Aorta (tissue), 5 donors: ENCODE data around the gene LRRC63. TPM values are rescaled to one million over a fixed set of nuclear protein-coding genes. Genes with fewer than 3 reads are reported as not detected.

Experiments used
- ATAC-seq: fragments of 200-7000 bp; cut with Tn5 transposase; one replicate; pipeline ENCODE4 v1.9.1; 2022; ENCODE audit warnings: moderate library complexity; ENCODE audit not compliant: low FRiP score
- DNase-seq, 2 donors: peaks; one replicate each; pipeline ENCODE4 v3.0.0-alpha.2; 2020
- H3K27ac ChIP-seq, 2 donors: one replicate each; pipeline ENCODE4 v1.5.1; 2013; ENCODE audit warnings: low read length in 2 of 2, mild to moderate bottlenecking in 2 of 2, moderate library complexity in 2 of 2, control low read depth in 1 of 2, inconsistent platforms in 1 of 2, low read depth in 1 of 2
- H3K27me3 ChIP-seq, 2 donors: one replicate each; pipeline ENCODE4 v1.6.1; 2013; ENCODE audit warnings: control low read depth in 1 of 2, low read length in 1 of 2, mild to moderate bottlenecking in 1 of 2, moderate library complexity in 1 of 2; ENCODE audit not compliant: insufficient read depth in 2 of 2, control insufficient read depth in 1 of 2
- H3K36me3 ChIP-seq, 2 donors: one replicate each; pipeline ENCODE4 v1.6.1; 2013; ENCODE audit warnings: control low read depth in 1 of 2, low read length in 1 of 2, mild to moderate bottlenecking in 1 of 2; ENCODE audit not compliant: insufficient read depth in 2 of 2, control insufficient read depth in 1 of 2
- H3K4me1 ChIP-seq, 2 donors: one replicate each; pipeline ENCODE4 v1.6.1; 2013; ENCODE audit warnings: low read length in 2 of 2, control low read depth in 1 of 2, mild to moderate bottlenecking in 1 of 2, moderate library complexity in 1 of 2; ENCODE audit not compliant: insufficient read depth in 2 of 2, control insufficient read depth in 1 of 2
- H3K4me3 ChIP-seq, 2 donors: one replicate each; pipeline ENCODE4 v1.5.1; 2013; ENCODE audit warnings: low read length in 2 of 2, control low read depth in 1 of 2, mild to moderate bottlenecking in 1 of 2
- H3K9me3 ChIP-seq: one replicate; pipeline ENCODE4 v1.6.1; 2013; ENCODE audit warnings: mild to moderate bottlenecking, low read length; ENCODE audit not compliant: control insufficient read depth
- WGBS, 2 donors: extraction: QIAGEN DNeasy Blood & Tissue Kit; methylation state at CpG; one replicate each; pipeline ENCODE4 v1.1.7; 2013; 5-methylcytosine and 5-hydroxymethylcytosine counted together
- intact Hi-C, 2 donors: fragments of 100-400 bp; cut with DNase I; formaldehyde crosslinking; loops; one replicate each; pipeline versions ENCODE4 v1.14.2 to v1.15.0; 2022
- polyA plus RNA-seq, 2 donors: library from polyadenylated mRNA; stranded (reverse); fragments of 200-250 nt; gene quantifications; one replicate each; pipeline ENCODE4 v1.2.3, GENCODE V29; 2013
- total RNA-seq, 2 donors: library from RNA; stranded (reverse); fragmentation: NEBNext Ultra II Directional; extraction: Animal tissue kit (Norgen Biotek cat#: 25700); gene quantifications; one replicate each; pipeline ENCODE4 v1.2.1, GENCODE V29; 2021
- donor health status: healthy with polysubstance abuse.
- donor health status: Bipolar disorder and iron deficiency.
- donor health status: DM: no; HTN: no; CAD: no.
- donor health status: DM: no; HTN: no; CAD: no.
- donor health status: DM: yes; HTN: yes; CAD: no.

The LRRC63 gene
- total and polyA plus RNA-seq, 4 donors = 0.15 to 0.99 TPM; not detected in 2

- H3K4me3 ChIP-seq = no peak overlapping the region
- no peak overlapping the region for H3K27ac ChIP-seq
- H3K4me1 ChIP-seq = no peaks in the 10 kb centered on the region
- no peaks in the 10 kb centered on the region for H3K36me3 ChIP-seq
- DNase-seq (no peak), ATAC-seq (no peak)
- H3K9me3 ChIP-seq = no peaks in the 10 kb centered on the region
- 87 to 91% methylated on average over 2 of the region's 2 CpGs for WGBS, 2 donors
- peaks cover 0 to 2% of the 10 kb centered on the region in 2 donors for H3K27me3 ChIP-seq
- intact Hi-C loops = loop anchor here in 1 of 2 donors (10.0 kb wide), 1 partner anchor 155 kb away; no protein-coding TSS in a partner anchor
These were observed 42.0 kb upstream of the LRRC63 start for GRCh38 chr13:46169758-46170157.

DNA sequence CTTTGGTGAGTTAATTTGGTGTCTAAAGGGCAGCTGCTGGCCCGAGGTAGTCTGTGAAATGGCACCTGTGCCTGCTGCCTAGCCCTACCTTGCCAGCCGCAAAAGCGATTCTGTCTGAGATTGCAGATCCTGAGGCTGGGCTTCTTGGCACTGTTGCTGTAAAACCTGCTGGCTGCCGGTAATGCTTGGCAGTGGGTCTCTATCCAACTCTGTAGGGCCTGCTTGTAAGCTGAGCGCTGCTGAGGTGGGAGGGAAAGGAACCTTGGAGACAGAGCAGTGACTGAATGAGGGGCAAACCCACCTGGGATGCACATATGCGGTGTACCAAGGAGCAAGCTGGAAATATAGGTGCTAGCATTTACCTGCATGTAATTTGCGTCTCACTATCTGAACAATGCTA is 41.5 kb upstream of the LRRC63 start:
- Histone ChIP-seq H3K27ac (no peak overlapping the region), H3K4me1 (no peaks in the 10 kb centered on the region), H3K4me3 (no peak overlapping the region), H3K36me3 (no peaks in the 10 kb centered on the region), H3K9me3 (no peaks in the 10 kb centered on the region), H3K27me3 (peaks cover 0 to 2% of the 10 kb centered on the region in 2 donors)
- 62 to 65% methylated on average over 7 of the region's 7 CpGs for WGBS, 2 donors
- DNase-seq = no peak
- ATAC-seq = no peak
- intact Hi-C loops = no loop called here

DNA sequence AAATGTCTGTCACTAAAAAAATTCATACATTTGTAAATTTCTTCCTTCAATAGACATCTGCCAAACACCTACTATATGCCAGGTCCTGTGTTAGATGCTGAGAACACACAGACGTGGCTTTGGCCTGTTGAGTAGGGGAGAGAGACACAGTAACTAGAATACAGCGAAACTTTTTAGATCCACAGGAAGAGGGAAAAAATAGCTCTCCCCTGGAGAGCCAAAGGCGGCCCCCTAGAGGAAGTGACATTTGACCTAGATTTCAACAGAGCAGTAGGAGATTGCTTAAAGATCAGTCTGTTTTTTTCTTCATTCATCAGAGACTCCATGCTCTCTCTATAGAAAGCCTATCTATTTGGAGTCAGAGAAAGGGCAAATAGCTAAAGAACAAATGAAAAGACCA is 41.0 kb upstream of the LRRC63 start:
- Histone ChIP-seq H3K27me3 (peaks cover 0 to 2% of the 10 kb centered on the region in 2 donors), H3K4me3 (no peak overlapping the region), H3K27ac (no peak overlapping the region), H3K36me3 (no peaks in the 10 kb centered on the region), H3K4me1 (no peaks in the 10 kb centered on the region), H3K9me3 (no peaks in the 10 kb centered on the region)
- no peak for DNase-seq
- 55 to 57% methylated on average over 3 of the region's 3 CpGs for WGBS, 2 donors
- intact Hi-C loops = no loop called here
- ATAC-seq = no peak

DNA sequence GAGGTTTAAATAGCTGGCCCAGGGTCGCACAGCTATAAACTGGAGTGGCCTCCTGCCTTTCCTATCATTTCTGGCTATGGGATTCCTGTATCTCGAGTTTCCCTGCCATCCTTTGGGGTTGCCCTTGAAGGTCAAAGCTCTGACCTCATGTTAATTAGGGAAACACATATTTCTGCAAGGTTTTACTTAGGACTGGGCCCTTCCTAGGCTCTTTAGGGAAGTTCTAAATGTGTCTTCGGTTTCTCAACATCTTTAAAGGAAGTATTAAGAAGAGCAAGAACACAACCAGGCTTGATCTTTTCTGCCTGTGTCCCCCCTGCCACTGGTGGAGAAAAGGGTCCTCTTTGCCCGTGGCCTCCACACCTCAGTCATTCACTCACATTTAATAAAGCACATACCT is 40.5 kb upstream of the LRRC63 start:
- Histone ChIP-seq H3K4me1 (no peaks in the 10 kb centered on the region), H3K36me3 (no peaks in the 10 kb centered on the region), H3K27ac (no peak overlapping the region), H3K4me3 (no peak overlapping the region), H3K9me3 (no peaks in the 10 kb centered on the region), H3K27me3 (peaks cover 0 to 2% of the 10 kb centered on the region in 2 donors)
- intact Hi-C loops = no loop called here
- ATAC-seq (no peak), DNase-seq (no peak)
- WGBS, 2 donors = 71 to 77% methylated on average over 4 of the region's 4 CpGs

- Histone ChIP-seq H3K27me3 (peaks cover 0 to 2% of the 10 kb centered on the region in 2 donors), H3K36me3 (no peaks in the 10 kb centered on the region), H3K4me3 (no peak overlapping the region), H3K4me1 (no peaks in the 10 kb centered on the region), H3K9me3 (no peaks in the 10 kb centered on the region), H3K27ac (no peak overlapping the region)
- intact Hi-C loops = no loop called here
- 94 to 95% methylated on average over 7 of the region's 7 CpGs for WGBS, 2 donors
- ATAC-seq = no peak
- DNase-seq = no peak
These were observed 40.0 kb upstream of the LRRC63 start for GRCh38 chr13:46171739-46172138.

DNA sequence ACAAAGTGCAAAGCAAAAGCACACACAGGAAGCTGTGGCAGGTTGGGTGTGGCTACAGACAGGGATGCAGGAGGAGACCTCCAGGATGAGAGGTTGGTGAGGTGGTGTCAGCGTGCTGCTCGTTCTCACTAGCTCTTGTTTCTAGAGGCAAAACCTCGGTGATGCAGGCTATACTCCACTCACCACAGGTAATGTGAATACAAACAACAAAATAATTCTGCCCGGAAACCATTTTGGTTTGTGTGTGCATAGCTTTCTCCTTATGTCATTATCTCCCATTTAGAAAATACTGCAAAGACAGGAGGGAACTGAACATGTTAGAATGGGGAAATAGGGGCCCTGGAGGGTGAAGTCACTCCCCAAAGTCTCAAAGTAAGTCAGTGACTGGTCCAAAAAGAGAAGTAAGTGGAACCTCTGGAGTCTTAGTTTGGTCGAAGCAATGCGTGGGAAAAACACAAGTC is 39.2 kb upstream of the LRRC63 start:
- intact Hi-C loops = no loop called here
- ATAC-seq (no peak), DNase-seq (no peak)
- Histone ChIP-seq H3K36me3 (no peaks in the 10 kb centered on the region), H3K9me3 (no peaks in the 10 kb centered on the region), H3K4me3 (no peak overlapping the region), H3K27me3 (peaks cover 0 to 2% of the 10 kb centered on the region in 2 donors), H3K4me1 (no peaks in the 10 kb centered on the region), H3K27ac (no peak overlapping the region)
- 74 to 79% methylated on average over 6 of the region's 6 CpGs for WGBS, 2 donors

DNA sequence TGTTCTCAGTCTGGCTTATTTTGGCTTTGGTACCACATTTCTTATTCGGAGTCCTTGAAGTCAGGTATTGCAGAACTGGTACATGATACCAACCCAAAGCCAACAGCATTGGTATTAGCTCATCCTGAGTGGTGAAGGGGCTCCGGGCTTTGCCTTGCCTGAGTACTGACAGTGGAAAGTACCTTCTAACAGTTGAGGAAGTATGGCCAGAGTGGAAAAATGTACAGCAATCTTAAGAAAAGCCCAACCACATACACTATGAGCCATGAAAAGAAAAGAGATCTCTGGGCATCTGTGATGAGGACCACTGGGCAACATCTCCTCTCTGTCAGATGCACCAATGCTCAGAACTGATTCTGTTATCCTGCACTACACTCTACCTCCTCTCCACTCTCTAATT is 38.1 kb upstream of the LRRC63 start:
- H3K4me3 ChIP-seq = no peak overlapping the region
- intact Hi-C loops = no loop called here

DNA sequence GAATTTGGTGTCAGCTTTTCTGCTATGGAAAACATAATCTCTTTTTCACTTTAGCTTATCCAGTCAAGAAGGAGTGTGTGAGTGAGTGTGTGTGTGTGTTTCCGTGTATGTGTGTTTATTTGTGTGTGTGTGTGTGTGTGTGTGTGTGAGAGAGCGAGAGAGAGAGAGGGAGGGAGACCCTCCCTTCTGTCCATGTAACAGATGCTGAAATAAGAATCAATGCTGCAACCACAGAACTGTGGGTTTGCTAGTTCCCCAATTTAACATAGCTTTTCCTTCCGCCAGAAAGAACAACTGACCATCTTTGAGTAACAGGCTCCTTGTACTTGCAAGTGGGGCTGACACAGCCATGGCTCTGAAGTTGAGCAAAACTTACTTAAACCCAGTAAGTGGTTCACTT is 35.0 kb upstream of the LRRC63 start:
- no peaks in the 10 kb centered on the region for H3K36me3 ChIP-seq
- intact Hi-C loops = no loop called here
- peak; percentile 46 for ATAC-seq
- no peaks in the 10 kb centered on the region for H3K4me1 ChIP-seq
- H3K27ac ChIP-seq = no peak overlapping the region
- H3K27me3 ChIP-seq = no peaks in the 10 kb centered on the region
- WGBS, 2 donors = 49 to 54% methylated on average over 3 of the region's 3 CpGs
- no peak overlapping the region for H3K4me3 ChIP-seq
- H3K9me3 ChIP-seq = no peaks in the 10 kb centered on the region
- DNase-seq = no peak

More for the DNA sequence above, 38.1 kb upstream of the LRRC63 start:
- H3K27ac ChIP-seq = no peak overlapping the region
- DNase-seq (no peak), ATAC-seq (no peak)
- H3K9me3 ChIP-seq = no peaks in the 10 kb centered on the region
- H3K27me3 ChIP-seq = peaks cover 0 to 2% of the 10 kb centered on the region in 2 donors
- no peaks in the 10 kb centered on the region for H3K36me3 ChIP-seq
- 44 to 53% methylated on average over 2 of the region's 2 CpGs for WGBS, 2 donors
- H3K4me1 ChIP-seq = no peaks in the 10 kb centered on the region

- 71 to 76% methylated on average over 5 of the region's 5 CpGs for WGBS, 2 donors
- no peaks in the 10 kb centered on the region for H3K4me1 ChIP-seq
- DNase-seq (no peak), ATAC-seq (no peak)
- H3K4me3 ChIP-seq = no peak overlapping the region
- H3K27ac ChIP-seq = no peak overlapping the region
- H3K36me3 ChIP-seq = no peaks in the 10 kb centered on the region
- H3K9me3 ChIP-seq = no peaks in the 10 kb centered on the region
- intact Hi-C loops = no loop called here
- no peaks in the 10 kb centered on the region for H3K27me3 ChIP-seq
These were observed 33.6 kb upstream of the LRRC63 start for GRCh38 chr13:46178143-46178542.
